HCT116 (cell line): Measurements from ENCODE around the gene SLC38A6. TPM values are rescaled to one million over a fixed set of nuclear protein-coding genes. Genes with fewer than 3 reads are reported as not detected.

Experiments used
- ATAC-seq: fragments of 200-7000 bp; cut with Tn5 transposase; 2 replicates; pipeline ENCODE4 v1.9.1; 2020; ENCODE audit warnings: mild to moderate bottlenecking, moderate library complexity
- BruUV-seq: library from RNA; stranded (reverse); fragments of 400-500 nt; replicated peaks from 2 replicates; lab custom pipeline; 2021; lab: Mats Ljungman, UMichigan
- CTCF ChIA-PET: fragments of 300-600 bp; sonication (Branson Sonifier 250); formaldehyde crosslinking; loops from one replicate; lab custom pipeline; 2021; ENCODE audit warnings: antibody characterized with exemption; lab: Charles Lee
- POLR2A ChIA-PET: fragments of 300-600, 350-600 bp; sonication (Branson Sonifier 250); formaldehyde crosslinking; loops from one replicate; lab custom pipeline; 2021; ENCODE audit warnings: antibody characterized with exemption; lab: Charles Lee
- RAD21 ChIA-PET, 2 experiments: fragments of 300-600 bp; sonication (Branson Sonifier 250); formaldehyde crosslinking; loops; one replicate each; lab custom pipeline; 2023; ENCODE audit warnings: low total read pairs in 2 of 2; ENCODE audit not compliant: uncharacterized antibody in 2 of 2, unreplicated experiment in 2 of 2, low non-redundant PET in 1 of 2; lab: Charles Lee
- DNase-seq: peaks from one replicate; pipeline ENCODE4 v3.0.0-alpha.2; 2010; ENCODE audit warnings: low read depth, low spot score
- H2AFZ ChIP-seq: fragments of 200-600 bp; shearing (Covaris generic), sonication (generic); 2 replicates; pipeline ENCODE4 v1.6.1; 2017; ENCODE audit warnings: low read depth, mixed run types, mixed read lengths, antibody characterized with exemption, low read length; ENCODE audit not compliant: poor library complexity, severe bottlenecking
- H3K27ac ChIP-seq: 2 replicates; pipeline ENCODE4 v1.5.1; 2012; ENCODE audit warnings: low read depth, low read length
- H3K27me3 ChIP-seq: fragments of 200-600 bp; sonication (generic); 2 replicates; pipeline ENCODE4 v1.6.1; 2016; ENCODE audit warnings: mixed run types, low read length, mixed read lengths; ENCODE audit not compliant: insufficient read depth
- H3K36me3 ChIP-seq, 2 experiments: fragments of 200-500 bp in 1 of 2; fragments of 200-600 bp in 1 of 2; sonication (Bioruptor generic) in 1 of 2; sonication (generic) in 1 of 2; 2 replicates each; pipeline versions ENCODE4 v1.5.1 to v1.6.1; 2014 to 2016; ENCODE audit warnings: low read length in 2 of 2, inconsistent platforms in 1 of 2, mixed read lengths in 1 of 2, mixed run types in 1 of 2; ENCODE audit not compliant: insufficient read depth in 2 of 2, control insufficient read depth in 1 of 2
- H3K4me1 ChIP-seq, 2 experiments: fragments of 200-600 bp in 1 of 2; sonication (generic) in 1 of 2; 2 replicates each; pipeline versions ENCODE4 v1.5.1 to v1.6.1; 2012 to 2017; ENCODE audit warnings: low read length in 2 of 2, inconsistent platforms in 1 of 2, mild to moderate bottlenecking in 1 of 2, mixed read lengths in 1 of 2, mixed run types in 1 of 2, moderate library complexity in 1 of 2; ENCODE audit not compliant: insufficient read depth in 2 of 2, control insufficient read depth in 1 of 2
- H3K4me2 ChIP-seq: fragments of 200-600 bp; sonication (generic); 2 replicates; pipeline ENCODE4 v1.6.1; 2017; ENCODE audit warnings: mixed run types, low read length, mixed read lengths
- H3K4me3 ChIP-seq, 2 experiments: fragments of 200-600 bp in 1 of 2; sonication (generic) in 1 of 2; replicated peaks in 1 of 2; 2 replicates each; pipeline ENCODE4 v1.5.1; 2011 to 2016; ENCODE audit warnings: low read length in 2 of 2, control low read depth in 1 of 2, low read depth in 1 of 2, mild to moderate bottlenecking in 1 of 2, mixed read lengths in 1 of 2, mixed run types in 1 of 2
- H3K79me2 ChIP-seq: fragments of 200-600 bp; sonication (generic); 2 replicates; pipeline ENCODE4 v1.6.1; 2017; ENCODE audit warnings: mild to moderate bottlenecking, mixed run types, low read length, moderate library complexity, mixed read lengths; ENCODE audit not compliant: insufficient read depth
- H3K9ac ChIP-seq: fragments of 200-600 bp; sonication (generic); 2 replicates; pipeline ENCODE4 v1.6.1; 2016; ENCODE audit warnings: low read length, mixed read lengths
- H3K9me2 ChIP-seq: fragments of 200-600 bp; sonication (generic), shearing (Covaris generic); 2 replicates; pipeline ENCODE4 v1.6.1; 2017; ENCODE audit warnings: mixed run types, mild to moderate bottlenecking, moderate library complexity; ENCODE audit not compliant: insufficient read depth
- H3K9me3 ChIP-seq, 2 experiments: fragments of 200-500 bp in 1 of 2; fragments of 200-600 bp in 1 of 2; sonication (Bioruptor generic) in 1 of 2; sonication (generic) in 1 of 2; 2 replicates each; pipeline ENCODE4 v1.6.1; 2014 to 2017; ENCODE audit warnings: low read length in 2 of 2, mixed read lengths in 2 of 2, inconsistent platforms in 1 of 2, low read depth in 1 of 2, mild to moderate bottlenecking in 1 of 2, mixed run types in 1 of 2, moderate library complexity in 1 of 2; ENCODE audit not compliant: control insufficient read depth in 1 of 2, insufficient read depth in 1 of 2
- H4K20me1 ChIP-seq: fragments of 200-600 bp; sonication (generic), shearing (Covaris generic); 2 replicates; pipeline ENCODE4 v1.6.1; 2017; ENCODE audit warnings: mixed run types, mild to moderate bottlenecking, moderate library complexity; ENCODE audit not compliant: insufficient read depth
- CBX3 ChIP-seq: IDR thresholded peaks from 2 replicates; pipeline ENCODE4 v1.6.1; 2012; ENCODE audit warnings: low read depth
- ELF1 ChIP-seq: IDR thresholded peaks from 2 replicates; pipeline ENCODE4 v1.6.1; 2012; ENCODE audit warnings: low read depth, borderline replicate concordance
- EZH2 ChIP-seq: fragments of 200-600 bp; sonication (generic); IDR thresholded peaks from 2 replicates; pipeline ENCODE4 v1.6.1; 2017; ENCODE audit warnings: antibody characterized with exemption, mixed run types
- EZH2phosphoT487 ChIP-seq: fragments of 200-600 bp; IDR thresholded peaks from 2 replicates; pipeline ENCODE4 v1.6.1; 2018; ENCODE audit warnings: antibody characterized with exemption, borderline replicate concordance
- JUND ChIP-seq: IDR thresholded peaks from 2 replicates; pipeline ENCODE4 v1.6.1; 2012
- MAX ChIP-seq: IDR thresholded peaks from 2 replicates; pipeline ENCODE4 v1.6.1; 2012
- SP1 ChIP-seq: IDR thresholded peaks from 2 replicates; pipeline ENCODE4 v1.6.1; 2012; ENCODE audit warnings: low read depth
- TCF7L2 ChIP-seq: IDR thresholded peaks from 2 replicates; pipeline ENCODE4 v1.7.0; 2011; ENCODE audit warnings: borderline replicate concordance, inconsistent platforms; ENCODE audit not compliant: insufficient read depth, insufficient read length; ENCODE audit errors: extremely low read depth
- intact Hi-C: fragments of 100-400 bp; cut with micrococcal nuclease; formaldehyde crosslinking; loops from 2 replicates; pipeline ENCODE4 v1.10.0; 2022
- total RNA-seq: library from RNA; stranded (reverse); gene quantifications from one replicate; pipeline ENCODE4 v1.2.1, GENCODE V29; 2021; ENCODE audit not compliant: unreplicated experiment
- TF ChIP-seq, protein P1 (sequence below), 3 experiments: fragments of 200-600 bp in 1 of 3; sonication (generic) in 1 of 3; IDR thresholded peaks in 2 of 3; conservative IDR thresholded peaks in 1 of 3; 2 replicates each; pipeline ENCODE4 v1.5.1; 2012 to 2017; ENCODE audit warnings: low read depth in 2 of 3, low read length in 2 of 3, antibody characterized with exemption in 1 of 3, borderline replicate concordance in 1 of 3, control low read depth in 1 of 3, mild to moderate bottlenecking in 1 of 3, mixed read lengths in 1 of 3, mixed run types in 1 of 3, moderate library complexity in 1 of 3; ENCODE audit not compliant: insufficient read depth in 1 of 3

Gene SLC38A6
- total RNA-seq, 1 experiment from 2014 or later, result 9.5 TPM

DNA sequence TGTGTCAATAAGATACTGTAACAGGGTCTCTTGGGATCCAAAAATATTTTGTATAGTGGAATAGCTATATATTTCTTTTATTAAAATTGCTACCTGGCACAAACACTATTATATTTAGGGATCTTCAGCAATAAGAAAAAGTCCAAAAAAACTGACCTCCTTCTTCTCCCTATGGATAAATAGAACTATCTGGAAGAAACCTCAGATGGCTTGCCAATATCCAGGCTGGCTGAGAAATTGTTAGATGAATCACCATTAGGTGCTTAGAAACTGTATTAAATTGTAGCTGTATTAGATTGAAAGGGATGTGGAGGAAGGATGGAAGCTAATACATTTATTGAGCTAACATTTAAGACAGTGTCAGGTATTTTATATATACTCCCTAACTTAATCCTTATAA lies 66.0 kb downstream of the SLC38A6 start:
- no peak overlapping the region for H3K4me2 ChIP-seq
- DNase-seq (no peak), ATAC-seq (no peak)
- no peaks in the 10 kb centered on the region for H3K79me2 ChIP-seq
- no peak overlapping the region for H2AFZ ChIP-seq
- CTCF ChIA-PET, result interaction anchor here (0.5 kb wide), 1 partner anchor 463 kb away, joined by 3 read pairs; no protein-coding TSS in a partner anchor
- no peak overlapping the region for H3K9ac ChIP-seq
- H3K4me3 ChIP-seq, result no peak overlapping the region
- H3K27ac ChIP-seq, result no peak overlapping the region
- no peaks in the 10 kb centered on the region for H3K9me2 ChIP-seq
- TF ChIP-seq, protein P1, sequence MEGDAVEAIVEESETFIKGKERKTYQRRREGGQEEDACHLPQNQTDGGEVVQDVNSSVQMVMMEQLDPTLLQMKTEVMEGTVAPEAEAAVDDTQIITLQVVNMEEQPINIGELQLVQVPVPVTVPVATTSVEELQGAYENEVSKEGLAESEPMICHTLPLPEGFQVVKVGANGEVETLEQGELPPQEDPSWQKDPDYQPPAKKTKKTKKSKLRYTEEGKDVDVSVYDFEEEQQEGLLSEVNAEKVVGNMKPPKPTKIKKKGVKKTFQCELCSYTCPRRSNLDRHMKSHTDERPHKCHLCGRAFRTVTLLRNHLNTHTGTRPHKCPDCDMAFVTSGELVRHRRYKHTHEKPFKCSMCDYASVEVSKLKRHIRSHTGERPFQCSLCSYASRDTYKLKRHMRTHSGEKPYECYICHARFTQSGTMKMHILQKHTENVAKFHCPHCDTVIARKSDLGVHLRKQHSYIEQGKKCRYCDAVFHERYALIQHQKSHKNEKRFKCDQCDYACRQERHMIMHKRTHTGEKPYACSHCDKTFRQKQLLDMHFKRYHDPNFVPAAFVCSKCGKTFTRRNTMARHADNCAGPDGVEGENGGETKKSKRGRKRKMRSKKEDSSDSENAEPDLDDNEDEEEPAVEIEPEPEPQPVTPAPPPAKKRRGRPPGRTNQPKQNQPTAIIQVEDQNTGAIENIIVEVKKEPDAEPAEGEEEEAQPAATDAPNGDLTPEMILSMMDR (IDR thresholded peaks at IDR 0.05 in 2 of 3, conservative IDR thresholded peaks at IDR 0.05 in 1 of 3; ENCODE audit: borderline replicate concordance in 1 of 3, insufficient read depth in 1 of 3, low read depth in 2 of 3, low read length in 2 of 3), result no peak
- TF ChIP-seq EZH2phosphoT487 (no peak), SP1 (no peak), TCF7L2 (no peak), JUND (no peak), CBX3 (no peak), ELF1 (no peak), MAX (no peak), EZH2 (no peak)
- H3K27me3 ChIP-seq, result no peaks in the 10 kb centered on the region
- BruUV-seq, result no TSS peak
- POLR2A ChIA-PET, result interaction anchor here (1.2 kb wide), 1 partner anchor 9 kb away, joined by 3 read pairs; no protein-coding TSS in a partner anchor
- intact Hi-C loops, result no loop called here
- RAD21 ChIA-PET, result no interaction called here
- no peaks in the 10 kb centered on the region for H3K9me3 ChIP-seq
- H4K20me1 ChIP-seq, result no peaks in the 10 kb centered on the region
- no peaks in the 10 kb centered on the region for H3K36me3 ChIP-seq
- H3K4me1 ChIP-seq, result no peaks in the 10 kb centered on the region
